KG1 (cell line): ENCODE data around the gene BAAT.
"Not testable (repeated sequence)": the region's sequence is repeated elsewhere in the genome, so short reads cannot be mapped to it uniquely, and the experiment has no call there.

Experiments
- DNase-seq: peaks from one replicate; lab custom pipeline; 2025; lab: John Stamatoyannopoulos, UW

Gene BAAT

DNA sequence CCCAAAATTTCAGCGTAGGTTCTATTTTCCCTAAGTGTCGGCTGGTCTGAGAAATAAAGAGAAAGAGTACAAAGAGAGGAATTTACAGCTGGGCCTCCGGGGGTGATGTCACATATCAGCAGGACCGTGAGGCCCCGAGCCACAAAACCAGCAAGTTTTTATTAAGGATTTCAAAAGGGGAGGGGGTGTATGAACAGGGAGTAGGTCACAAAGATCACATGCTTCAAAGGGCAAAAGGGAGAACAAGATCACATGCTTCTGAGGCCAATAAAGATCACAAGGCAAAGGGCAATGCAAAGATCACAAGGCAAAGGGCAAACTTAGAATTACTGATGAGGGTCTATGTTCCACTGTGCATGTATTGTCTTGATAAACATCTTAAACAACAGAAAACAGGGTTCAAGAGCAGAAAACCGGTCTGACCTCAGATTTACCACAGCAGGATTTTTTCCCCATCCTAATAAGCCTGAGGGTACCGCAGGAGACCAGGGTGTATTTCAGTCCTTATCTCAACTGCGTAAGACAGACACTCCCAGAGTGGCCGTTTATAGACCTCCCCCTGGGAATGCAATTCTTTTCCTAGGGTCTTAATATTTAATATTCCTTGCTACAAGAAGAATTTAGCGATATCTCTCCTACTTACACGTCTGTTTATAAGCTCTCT is at the start of gene BAAT:
TSS of gene BAAT (minus strand) at position 134 of the 664 bp plus-strand sequence. CDS start 13,602 bp downstream, outside the sequence.
- not testable (repeated sequence) for DNase-seq

DNA sequence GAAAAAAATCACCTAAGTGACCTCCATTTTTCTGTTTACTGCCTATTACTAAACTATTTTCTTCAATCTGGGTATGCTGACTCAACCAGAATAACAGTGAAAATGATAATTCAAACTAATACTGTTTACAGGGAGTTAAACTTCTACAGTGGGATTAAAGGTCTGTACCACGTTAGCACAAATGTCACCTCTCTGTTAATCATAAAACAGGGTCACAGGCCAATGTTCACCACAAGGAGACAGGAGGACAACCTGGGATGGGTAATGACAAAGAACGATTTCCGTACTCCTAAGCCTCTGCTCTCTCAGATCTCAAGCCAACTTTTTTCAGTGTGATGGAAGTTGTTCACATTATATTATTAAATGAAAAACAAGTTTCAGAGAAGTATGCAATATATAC is 48.4 kb upstream of the BAAT start:
- no peak for DNase-seq

DNA sequence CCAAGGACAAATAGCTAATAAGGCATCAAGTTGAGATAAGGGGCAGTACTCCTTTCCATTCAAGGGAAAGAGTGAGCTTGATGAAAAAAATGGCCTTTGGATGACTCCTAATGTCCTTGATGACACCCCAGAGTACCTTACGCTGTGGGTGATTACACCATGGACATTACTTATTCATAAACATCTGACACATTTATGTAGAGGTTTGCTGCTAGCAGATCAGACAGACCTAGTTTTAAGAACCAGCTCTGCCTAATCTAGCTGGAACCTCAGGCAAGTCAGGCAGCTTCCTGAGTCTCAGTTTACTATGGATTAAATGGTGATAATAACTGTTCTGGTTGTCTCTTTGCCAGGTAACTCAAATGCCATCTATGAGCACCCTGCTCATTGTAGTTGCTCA is 47.9 kb upstream of the BAAT start:
- DNase-seq: no peak

DNA sequence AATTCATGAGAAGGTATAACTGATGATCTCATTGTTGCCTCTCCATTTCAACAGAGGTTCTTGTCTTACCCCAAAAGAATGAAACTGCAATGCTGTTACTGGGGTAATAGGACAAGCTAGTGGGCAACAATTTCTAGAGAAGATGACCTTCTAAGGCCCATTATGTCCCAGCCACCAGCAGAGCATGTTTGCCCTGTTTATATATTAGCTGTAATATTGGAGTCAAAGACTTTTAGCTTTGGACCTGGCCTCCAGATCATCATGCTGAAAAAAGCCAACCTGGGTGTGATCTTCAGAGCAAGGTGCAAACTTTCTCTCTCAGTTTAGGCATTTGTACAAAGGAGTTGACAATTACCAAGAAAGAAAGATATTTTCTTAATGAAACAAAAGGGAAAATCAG is 47.4 kb upstream of the BAAT start:
- DNase-seq: no peak

DNA sequence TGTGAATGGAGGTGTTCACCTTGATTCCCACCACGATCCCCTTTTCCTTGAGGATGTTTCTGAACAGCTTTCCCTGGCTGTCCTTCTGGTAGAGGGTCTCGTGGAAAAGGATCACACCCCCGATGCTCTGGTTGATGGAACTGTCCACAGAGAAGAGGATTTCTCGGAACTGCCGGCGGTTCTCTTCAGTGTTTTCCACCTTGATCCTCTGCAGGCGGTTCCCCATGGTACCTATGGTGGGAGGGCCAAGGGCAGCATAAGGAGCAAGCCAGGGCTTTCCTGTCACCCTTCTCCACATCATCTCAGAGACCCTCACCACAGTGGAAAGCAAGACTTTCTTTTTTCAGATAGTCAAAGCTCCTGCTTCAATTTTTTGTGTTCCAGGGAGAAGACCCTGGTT is 44.9 kb upstream of the BAAT start:
- no peak for DNase-seq

DNA sequence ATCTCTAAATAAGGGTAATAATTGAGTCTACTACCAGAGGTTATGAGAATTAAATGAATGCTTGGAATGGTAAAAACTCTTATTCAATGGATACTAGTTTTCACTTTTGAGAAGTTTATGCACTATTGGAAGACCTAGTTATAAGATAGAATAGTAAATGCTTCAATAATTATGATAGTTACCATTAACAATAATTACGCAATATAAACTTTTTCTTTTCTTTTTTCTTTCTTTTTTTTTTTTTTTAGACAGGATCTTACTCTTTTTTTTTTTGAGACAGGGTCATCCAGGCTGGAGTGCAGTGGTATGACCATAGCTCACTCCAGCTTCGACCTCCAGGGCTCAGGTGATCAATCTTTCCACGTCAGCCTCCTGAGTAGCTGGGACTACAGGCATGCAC is 44.1 kb upstream of the BAAT start:
- no peak for DNase-seq

DNA sequence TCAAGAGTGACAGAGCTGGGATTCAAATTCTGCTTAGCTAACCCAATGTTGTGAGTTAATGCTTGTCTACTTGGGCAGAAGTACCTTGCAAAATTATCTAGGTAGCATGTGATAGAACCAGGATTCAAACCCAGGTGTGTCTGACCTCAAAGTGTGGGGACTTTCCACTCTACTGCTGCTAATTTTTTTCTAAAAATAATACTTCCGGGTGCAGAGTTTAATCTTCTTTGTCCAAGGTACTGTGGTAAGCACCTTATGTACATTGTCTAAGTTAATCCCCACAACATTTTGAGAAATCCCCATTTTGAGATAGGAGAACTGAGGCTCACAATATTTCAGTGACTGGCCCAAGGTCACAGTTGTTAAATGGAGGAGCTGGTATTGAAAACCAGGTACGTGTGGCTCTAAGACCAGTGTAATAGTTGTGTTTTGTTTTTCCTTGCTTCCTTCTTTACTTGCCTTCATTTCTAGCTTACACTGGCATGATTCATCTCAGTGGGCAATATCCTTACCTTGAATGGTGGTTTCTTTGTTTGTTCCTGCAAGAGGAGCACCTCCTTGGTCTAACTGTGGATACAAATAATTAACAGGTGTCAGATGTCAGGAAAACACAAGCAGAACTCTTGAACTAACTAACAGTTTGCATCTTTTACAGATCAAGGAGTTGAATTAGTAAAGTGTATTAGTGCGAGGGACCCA is 43.3 kb upstream of the BAAT start:
- DNase-seq: no peak

DNA sequence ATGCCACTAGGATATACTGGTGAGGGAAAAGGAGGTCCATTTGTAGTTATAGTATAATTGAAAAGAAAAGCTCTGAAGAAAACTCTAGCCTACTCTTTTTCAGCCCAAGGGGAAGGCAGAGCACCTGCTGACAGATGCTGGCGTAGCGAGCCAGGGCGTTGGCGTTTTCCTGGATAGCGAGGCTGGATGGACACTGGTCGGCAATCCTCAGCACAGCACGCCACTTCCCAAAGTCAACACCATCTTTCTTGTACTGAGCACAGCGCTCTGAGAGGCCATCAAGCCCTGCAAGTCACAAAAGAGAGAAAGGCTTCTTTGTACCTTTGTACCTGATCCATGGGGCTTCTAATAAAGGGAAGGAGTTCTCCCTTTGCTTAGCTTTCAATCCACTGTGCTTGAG is 42.6 kb upstream of the BAAT start:
- DNase-seq: no peak

DNA sequence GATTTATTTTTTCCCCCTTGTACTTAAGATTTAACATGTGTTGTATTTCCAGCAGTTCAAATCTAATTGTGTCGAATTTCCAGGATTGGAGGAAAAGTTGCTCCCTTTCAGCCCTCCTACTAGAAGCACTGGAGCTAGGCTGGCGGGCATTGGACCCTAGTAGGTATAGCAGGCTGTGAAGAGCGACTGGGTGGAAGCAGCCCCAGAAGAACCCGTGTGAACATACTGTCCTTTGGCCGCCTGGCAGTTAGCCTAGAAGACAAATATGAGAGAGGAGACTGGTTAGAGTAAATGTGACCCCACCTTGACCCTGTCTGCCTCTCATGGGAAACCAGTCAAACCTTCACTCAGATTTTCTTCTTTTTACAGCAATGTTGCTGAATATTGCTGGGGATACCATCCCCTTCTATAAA is 36.9 kb upstream of the BAAT start:
- no peak for DNase-seq

DNA sequence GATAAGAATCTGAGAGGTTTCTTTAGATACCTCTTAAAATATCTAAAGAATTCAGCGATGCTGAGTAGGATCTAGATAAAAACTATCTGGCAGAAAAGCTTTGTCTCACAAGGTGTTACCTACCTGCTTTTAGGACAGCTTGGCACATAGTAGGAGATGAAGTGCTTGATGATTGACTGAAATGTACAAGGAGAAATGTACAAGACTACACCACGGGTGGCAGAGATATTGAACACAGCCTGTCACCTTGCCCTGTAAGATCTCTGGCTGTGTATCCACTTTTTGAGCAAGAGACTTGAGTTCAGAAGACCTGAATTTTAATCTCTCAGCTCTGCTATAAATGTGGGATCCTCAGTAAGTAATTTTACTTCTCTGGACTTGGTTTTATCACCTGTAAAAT is 35.1 kb upstream of the BAAT start:
- no peak for DNase-seq

DNA sequence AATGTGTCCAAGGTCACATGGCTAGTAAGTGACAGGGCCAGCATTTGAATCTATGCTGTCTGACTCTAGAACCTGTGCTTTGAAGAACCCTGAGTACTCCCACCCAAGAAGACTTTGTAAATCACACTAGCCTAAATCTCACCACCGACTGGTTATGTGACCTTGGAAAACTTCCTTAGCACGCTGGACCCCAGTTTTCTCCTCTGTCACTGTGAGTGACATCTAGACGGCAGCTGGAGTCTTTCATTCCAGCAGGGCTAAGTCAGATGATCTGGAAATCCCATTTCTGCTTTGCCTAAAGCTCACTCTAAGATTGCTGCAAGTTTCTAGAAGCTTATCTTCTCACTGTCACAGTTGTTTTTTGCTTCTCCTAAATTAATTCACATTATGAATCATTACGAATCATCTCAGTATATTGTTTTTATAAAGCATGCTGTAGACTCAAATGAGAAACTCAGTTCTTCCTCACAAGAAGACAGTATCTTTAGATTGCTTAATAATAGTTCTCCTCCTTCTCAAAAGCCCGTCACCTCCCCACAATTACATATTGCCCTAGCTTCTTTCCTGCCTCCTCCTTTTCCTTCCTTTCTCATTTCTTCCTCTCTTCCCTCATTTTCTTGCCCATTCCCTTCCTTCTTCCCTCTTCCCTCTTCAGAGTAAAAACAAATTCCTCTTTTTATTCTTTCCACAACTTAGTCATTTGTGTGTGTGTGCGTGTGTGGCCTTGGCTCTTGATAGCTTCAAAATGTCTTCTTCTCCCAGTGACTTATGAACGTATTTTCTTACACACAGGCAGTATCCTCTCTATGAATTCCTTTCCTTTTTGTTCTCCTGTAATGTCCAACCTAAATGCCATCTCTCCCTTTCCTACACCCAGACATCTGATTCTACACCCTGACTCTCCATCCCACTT is 34.0 kb upstream of the BAAT start:
- no peak for DNase-seq

DNA sequence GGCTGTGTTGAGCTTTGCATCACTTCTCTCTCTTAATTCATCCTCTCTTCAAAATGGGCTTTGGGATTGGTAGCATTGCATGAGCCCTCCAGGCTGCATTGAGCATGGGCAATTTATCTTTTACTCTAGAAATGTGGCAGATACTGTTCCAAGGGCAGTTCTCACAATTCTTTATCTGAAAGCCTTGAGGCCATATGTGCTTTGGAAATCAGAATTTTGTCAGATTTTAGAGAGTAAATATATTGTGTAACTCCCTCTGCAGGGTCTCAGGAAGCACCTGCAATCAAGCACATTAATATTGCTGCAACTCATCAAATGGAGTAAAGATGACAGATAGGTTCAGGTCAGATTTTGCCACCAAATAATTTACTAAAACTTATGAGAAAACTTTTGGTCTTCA is 33.2 kb upstream of the BAAT start:
- no peak for DNase-seq

DNA sequence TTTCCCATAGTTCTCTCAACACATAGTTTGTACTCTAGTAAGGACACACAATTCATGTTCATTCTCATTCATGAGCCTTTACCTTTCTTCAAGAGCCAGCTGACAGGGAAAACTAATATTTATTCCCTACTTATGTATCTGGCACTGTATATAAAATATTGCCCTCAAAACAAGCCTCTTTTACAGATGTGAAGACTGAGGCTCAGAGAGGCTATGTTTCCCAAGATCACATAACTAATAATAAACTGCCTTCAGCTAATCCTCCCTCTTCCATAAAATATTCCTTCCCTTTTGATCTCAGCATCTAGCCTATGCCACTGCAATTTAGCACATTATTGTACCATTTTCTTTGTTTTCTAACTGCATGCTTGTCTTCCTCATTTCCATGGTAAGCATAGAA is 32.6 kb upstream of the BAAT start:
- DNase-seq: no peak

DNA sequence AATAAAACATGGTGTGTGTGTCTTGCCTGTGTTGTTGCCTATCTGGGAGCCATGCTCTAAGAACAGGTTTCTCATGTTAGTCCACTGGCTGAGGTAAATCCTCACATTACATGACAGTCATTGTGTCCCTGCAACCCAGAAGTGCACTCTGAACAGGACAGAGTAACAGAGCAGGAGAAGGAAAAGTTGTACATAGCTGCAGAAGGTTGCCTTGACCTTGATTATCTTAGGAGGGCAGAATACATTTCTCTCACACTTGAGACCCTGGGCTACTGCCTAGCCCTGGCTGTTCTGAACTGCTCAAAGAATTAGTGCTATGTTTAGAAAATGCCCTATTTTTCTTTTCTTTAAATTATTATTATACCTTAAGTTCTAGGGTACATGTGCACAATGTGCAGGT is 30.8 kb upstream of the BAAT start:
- no peak for DNase-seq

DNA sequence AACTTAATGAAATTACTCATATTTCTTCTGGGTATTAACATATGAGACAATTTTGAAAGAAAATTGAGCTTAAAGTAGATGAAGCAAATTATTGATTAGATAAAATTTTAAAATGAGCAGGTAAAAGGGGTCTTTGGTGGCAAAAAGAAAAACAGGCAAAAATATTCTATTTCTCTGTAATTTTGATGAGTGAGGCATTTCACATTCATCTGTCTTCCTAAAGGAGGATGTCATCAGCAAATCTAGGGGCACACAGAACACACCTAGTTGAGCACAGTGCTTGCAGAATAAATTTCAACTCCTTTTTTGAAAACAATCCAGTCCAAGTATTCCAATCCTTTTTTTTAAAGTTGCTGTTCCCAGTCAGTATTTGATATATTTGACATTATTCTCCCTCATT is 30.0 kb upstream of the BAAT start:
- no peak for DNase-seq

DNA sequence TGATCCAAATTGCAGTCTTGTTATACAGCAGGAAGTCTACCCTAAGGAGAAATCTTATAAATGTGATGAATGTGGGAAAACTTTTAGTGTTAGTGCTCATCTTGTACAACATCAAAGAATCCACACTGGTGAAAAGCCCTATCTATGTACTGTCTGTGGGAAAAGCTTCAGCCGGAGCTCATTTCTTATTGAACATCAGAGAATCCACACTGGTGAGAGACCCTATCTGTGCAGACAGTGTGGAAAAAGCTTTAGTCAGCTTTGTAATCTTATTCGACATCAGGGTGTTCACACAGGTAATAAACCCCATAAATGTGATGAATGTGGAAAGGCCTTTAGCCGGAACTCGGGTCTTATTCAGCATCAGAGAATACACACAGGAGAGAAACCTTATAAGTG is 24.3 kb upstream of the BAAT start:
- no peak for DNase-seq

DNA sequence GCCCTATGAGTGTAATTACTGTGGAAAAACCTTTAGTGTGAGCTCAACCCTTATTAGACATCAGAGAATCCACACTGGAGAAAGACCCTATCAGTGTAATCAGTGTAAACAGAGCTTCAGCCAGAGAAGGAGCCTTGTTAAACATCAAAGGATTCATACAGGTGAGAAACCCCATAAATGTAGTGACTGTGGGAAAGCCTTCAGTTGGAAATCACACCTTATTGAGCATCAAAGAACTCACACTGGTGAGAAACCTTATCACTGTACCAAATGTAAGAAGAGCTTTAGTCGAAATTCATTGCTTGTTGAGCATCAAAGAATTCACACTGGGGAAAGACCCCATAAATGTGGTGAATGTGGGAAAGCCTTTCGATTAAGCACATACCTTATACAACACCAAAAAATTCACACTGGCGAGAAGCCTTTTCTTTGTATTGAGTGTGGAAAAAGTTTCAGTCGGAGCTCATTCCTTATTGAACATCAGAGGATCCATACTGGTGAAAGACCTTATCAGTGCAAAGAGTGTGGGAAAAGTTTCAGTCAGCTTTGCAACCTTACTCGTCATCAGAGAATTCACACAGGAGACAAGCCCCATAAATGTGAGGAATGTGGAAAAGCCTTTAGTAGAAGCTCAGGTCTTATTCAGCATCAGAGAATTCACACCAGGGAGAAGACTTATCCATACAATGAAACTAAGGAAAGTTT is 23.7 kb upstream of the BAAT start:
- DNase-seq: no peak

DNA sequence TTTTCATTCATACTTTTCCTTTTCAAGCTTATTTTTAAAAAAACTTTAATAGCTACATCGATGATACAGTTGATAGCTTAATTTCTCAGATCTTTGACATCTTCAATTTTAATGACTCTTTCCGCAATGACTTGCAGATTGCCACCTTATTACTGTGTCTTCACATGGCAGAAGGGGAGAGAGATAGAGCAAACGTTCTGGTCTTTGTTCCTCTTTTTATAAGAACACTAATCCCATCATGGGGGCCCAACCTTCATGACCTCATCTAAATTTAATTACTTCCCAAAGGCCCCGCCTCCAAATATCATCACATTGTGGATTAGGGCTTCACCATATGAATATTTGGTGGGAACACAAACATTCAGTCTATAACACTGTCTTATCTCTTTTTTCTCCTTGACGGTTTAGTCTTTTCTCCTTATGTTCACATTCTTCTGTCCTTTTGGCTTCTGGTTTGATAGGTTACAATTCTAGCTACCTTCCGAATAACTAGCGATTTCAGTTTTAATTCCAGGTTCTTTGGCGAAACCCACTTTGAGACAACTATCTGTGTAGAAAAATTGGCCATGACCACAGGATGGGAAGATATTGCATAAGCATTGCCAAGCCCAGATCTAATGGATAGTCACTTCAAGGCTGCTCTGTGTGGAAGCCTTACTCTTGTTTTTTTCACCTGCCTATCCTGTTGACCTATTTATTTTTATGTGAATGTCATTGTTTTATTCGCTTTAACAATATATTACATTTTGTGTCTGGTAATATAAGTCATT is 18.9 kb upstream of the BAAT start:
- DNase-seq: no peak

DNA sequence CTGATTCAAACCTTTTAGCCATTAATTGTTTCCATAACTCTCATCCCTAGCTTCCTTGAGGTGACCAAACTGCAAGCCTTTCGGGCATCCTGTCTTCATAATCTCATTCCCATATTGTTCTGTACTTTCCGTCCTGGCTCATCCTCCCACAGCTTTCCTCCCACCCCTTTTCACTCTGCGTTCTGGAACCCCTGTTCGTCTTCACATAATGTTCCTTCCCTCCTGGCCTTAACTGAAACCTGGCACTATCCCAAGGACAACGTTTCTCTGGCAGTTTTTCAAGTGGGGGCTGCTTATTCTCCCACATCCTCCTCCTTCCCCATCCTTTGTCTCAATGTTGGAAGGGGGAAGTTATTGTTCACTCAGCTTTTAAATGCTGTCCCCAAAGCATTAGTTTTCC is 15.3 kb upstream of the BAAT start:
- DNase-seq: no peak

DNA sequence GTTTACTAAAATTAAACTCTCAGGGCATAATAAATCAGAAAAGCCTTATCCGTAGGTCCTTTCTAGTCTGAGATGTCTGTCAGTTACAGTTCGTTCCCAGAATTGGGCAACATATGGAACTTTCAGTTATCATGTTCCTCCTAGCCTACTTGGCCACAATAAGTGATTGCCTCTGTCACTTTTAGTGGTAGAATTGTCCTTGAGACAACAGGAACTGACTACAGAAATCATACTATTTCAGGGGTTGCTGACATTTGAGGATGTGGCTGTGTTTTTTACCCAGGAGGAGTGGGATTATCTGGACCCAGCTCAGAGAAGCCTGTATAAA is 14.8 kb upstream of the BAAT start:
- no peak for DNase-seq

DNA sequence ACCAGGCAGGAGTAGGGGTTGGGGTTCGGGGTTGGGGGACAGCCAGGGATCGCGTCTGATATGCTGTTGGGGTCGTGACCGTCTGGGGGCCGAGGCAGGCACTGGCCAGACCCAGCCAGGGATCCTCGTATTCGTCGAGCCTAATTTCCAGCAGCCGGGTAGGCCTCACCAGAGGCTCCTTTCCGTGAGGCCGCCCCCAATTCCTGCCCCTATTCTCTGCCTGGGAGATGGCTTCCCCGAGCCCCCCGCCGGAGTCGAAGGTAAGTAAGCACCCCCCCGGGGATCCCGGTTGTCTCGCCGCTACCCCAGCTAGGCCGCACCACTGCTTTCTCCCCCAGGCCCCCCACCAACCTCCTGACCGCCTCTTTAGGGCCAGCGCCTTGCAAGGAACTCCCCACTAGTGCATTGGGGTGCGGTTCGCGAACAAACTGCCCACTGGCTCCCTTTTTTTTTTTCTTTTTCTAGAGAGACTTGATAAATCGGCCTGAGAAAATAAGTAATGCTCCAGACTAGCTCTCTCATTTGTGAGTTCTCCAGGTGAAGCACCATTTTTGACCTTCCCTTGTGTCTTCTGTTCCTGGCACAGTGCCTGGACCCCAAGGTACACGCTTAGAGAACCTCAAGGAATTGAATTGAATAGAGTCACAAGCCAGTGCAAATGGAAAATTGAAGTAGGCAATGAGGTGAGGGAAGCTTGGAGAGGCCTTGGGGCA is 14.3 kb upstream of the BAAT start:
- no peak for DNase-seq
